Measurements from ENCODE around the gene THEMIS.
"Not testable (repeated sequence)": the region's sequence is repeated elsewhere in the genome, so short reads cannot be mapped to it uniquely, and the experiment has no call there.

THEMIS gene

GRCh38 chr6:127792616-127793015, 108.2 kb downstream of the THEMIS start:
- no peak for DNase-seq (ENCODE audit: insufficient read length)
- FAIRE-seq: no peak
- TF ChIP-seq POLR2A (IDR thresholded peaks at IDR 0.05; ENCODE audit: low read depth, low read length) (no peak), TAF1 (IDR thresholded peaks at IDR 0.05; ENCODE audit: borderline replicate concordance, low read depth, low read length) (no peak), POLR2AphosphoS5 (IDR thresholded peaks at IDR 0.05; ENCODE audit: low read depth, low read length) (no peak)

DNA sequence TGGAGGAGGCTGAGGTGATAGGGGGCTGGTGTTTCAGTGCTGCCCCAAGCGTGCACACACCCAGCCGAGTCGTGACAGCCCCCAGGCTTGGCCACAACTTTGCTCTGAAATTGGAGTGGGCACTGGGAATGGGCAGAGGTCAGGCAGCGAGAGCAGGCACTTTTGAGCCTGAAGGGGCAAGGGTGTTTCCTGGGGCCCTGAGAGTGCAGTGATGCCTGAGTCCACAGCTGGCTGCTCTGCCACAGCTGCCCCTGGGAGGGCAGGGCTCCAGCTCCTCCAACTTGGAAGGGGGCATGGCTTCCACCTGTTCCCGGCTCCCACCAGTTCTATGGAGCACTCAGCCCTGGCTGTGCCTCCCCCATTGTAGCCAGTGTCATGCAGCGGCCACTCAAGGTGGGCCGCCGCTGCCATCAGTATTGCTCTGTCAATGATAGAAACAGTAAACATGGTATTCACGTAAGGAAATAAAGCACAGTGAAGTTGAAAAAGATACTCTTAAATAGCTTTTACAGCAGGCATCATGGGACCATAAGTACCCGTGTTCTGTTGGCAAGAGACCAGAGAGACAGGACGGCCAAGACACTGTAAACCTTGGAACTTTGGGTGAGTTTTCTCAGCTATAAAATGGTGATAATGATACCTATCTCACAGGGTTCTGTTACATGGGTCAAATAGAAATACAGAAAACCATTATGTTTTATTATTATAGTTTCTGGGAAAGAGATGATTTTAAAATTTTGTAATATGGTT, 108.9 kb downstream of the THEMIS start:
- TF ChIP-seq POLR2AphosphoS5 (IDR thresholded peaks at IDR 0.05; ENCODE audit: low read depth, low read length) (no peak), POLR2A (IDR thresholded peaks at IDR 0.05; ENCODE audit: low read depth, low read length) (no peak), TAF1 (IDR thresholded peaks at IDR 0.05; ENCODE audit: borderline replicate concordance, low read depth, low read length) (no peak)
- FAIRE-seq (no peak), DNase-seq (ENCODE audit: insufficient read length) (no peak)

DNA sequence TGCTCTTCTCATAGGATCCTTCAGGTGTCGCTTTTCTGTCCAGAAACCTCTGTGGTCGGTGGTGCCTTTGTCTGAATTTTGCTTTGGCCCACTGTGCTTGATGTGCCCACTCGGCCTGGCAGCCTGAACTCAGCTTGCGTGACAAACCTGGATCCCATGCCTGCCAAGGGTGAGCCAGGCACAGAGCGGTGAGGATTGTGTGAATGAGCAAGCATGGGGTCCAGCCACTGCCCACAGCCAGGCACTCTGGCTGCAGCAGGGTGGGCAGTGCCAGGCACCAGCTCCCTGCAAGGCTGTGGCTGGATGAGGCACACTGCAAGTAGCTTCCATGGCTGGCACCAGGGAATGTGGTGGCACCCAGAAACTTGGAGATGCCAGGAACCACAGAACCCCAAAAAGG, 110.3 kb downstream of the THEMIS start:
- FAIRE-seq (no peak), DNase-seq (ENCODE audit: insufficient read length) (no peak)
- no peak for TF ChIP-seq TAF1 (IDR thresholded peaks at IDR 0.05; ENCODE audit: borderline replicate concordance, low read depth, low read length)

- FAIRE-seq: no peak
These were observed 114.7 kb downstream of the THEMIS start for GRCh38 chr6:127786109-127786508.

DNA sequence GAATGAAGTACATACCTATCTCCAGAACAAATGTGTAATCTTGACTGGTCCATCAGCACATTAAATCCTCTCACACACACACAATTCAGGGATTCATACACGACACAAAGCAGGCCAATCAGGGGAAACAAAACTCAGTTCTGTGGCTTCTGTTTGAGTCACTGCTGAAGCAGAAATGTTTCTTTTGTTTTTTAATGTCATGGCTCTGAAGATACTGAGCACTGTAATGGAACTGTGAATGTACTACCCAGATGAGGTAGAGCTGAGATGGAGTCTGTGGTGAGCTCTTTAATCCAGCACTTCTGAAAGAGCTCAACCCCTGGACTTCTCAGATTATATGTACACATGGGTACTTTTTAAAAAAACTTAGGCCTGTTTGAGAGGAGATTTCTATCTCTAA, 116.4 kb downstream of the THEMIS start:
- no peak for FAIRE-seq
- TF ChIP-seq POLR2AphosphoS5 (IDR thresholded peaks at IDR 0.05; ENCODE audit: low read depth, low read length) (no peak), POLR2A (IDR thresholded peaks at IDR 0.05; ENCODE audit: low read depth, low read length) (no peak), TAF1 (IDR thresholded peaks at IDR 0.05; ENCODE audit: borderline replicate concordance, low read depth, low read length) (no peak)
- DNase-seq (ENCODE audit: insufficient read length): no peak

More at GRCh38 chr6:127786109-127786508, 114.7 kb downstream of the THEMIS start:
- TF ChIP-seq TAF1 (IDR thresholded peaks at IDR 0.05; ENCODE audit: borderline replicate concordance, low read depth, low read length) (no peak), POLR2A (IDR thresholded peaks at IDR 0.05; ENCODE audit: low read depth, low read length) (no peak), POLR2AphosphoS5 (IDR thresholded peaks at IDR 0.05; ENCODE audit: low read depth, low read length) (no peak)
- DNase-seq (ENCODE audit: insufficient read length): no peak

- DNase-seq (ENCODE audit: insufficient read length); FAIRE-seq: not testable (repeated sequence)
These were observed 119.1 kb downstream of the THEMIS start for GRCh38 chr6:127781636-127782272.

DNA sequence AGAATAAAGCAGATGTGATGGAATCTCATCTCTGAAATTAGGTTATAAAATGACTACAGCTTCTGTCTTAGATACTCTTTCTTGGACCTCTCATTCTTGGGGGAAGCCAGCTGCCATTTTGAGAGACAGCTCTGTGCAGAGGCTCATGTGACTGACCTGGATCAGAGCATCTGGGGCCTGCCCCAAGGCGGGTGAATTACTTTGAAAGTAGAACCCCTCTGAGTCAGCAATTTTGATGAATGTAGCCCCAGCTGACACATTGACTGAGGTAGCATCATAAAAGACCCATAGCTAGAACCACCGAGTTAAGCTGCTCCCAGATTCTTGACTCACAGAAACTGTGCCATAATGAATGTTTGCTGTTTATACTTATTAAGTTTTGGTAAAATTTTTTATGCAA, 124.5 kb downstream of the THEMIS start:
- FAIRE-seq: no peak
- TF ChIP-seq POLR2A (IDR thresholded peaks at IDR 0.05; ENCODE audit: low read depth, low read length) (no peak), POLR2AphosphoS5 (IDR thresholded peaks at IDR 0.05; ENCODE audit: low read depth, low read length) (no peak), TAF1 (IDR thresholded peaks at IDR 0.05; ENCODE audit: borderline replicate concordance, low read depth, low read length) (no peak)
- no peak for DNase-seq (ENCODE audit: insufficient read length)

DNA sequence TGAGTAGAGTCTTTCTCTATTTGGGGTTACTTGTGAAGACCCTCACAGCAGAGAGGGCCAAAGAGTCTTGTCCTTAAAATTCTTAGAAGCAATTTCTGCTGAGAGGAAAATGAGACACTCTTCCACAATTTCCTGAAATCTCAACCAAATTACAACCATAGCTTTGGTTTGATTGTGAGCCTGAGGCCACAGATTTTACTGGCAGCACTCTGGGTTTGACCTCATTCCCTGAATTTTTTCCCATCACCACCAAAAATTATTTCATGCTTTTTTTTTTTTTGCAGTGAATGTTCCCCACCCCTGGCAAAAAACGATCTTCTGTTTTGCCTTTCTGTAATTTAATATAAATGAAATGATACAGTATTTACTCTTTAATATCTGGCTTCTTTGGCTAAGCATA, 125.5 kb downstream of the THEMIS start:
- TF ChIP-seq POLR2A (IDR thresholded peaks at IDR 0.05; ENCODE audit: low read depth, low read length): no peak
- TF ChIP-seq TAF1 (IDR thresholded peaks at IDR 0.05; ENCODE audit: borderline replicate concordance, low read depth, low read length): no peak
- TF ChIP-seq POLR2AphosphoS5 (IDR thresholded peaks at IDR 0.05; ENCODE audit: low read depth, low read length): no peak
- no peak for DNase-seq (ENCODE audit: insufficient read length)
- no peak for FAIRE-seq

DNA sequence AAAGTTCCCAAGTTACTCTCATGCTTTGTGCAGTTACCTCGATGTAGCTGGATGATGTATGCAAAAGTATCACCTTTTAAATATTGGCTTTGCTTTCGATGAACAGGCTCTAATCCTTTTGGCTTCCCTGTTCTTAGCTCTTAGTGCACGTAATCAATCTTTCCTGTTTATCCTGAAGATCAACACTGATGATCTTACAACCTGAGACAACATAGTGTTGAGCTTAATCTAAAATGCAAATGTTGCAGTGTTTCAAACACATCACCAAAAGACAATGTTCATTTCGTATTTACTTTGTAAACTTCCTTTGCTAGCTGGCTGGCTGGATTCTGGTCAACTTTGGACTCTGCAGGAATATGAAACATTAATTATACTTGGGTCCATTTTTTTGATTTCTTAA, 132.1 kb downstream of the THEMIS start:
- TF ChIP-seq POLR2A (IDR thresholded peaks at IDR 0.05; ENCODE audit: low read depth, low read length): no peak
- no peak for TF ChIP-seq POLR2AphosphoS5 (IDR thresholded peaks at IDR 0.05; ENCODE audit: low read depth, low read length)
- TF ChIP-seq TAF1 (IDR thresholded peaks at IDR 0.05; ENCODE audit: borderline replicate concordance, low read depth, low read length): no peak
- FAIRE-seq (no peak), DNase-seq (ENCODE audit: insufficient read length) (no peak)

- FAIRE-seq: no peak
- no peak for TF ChIP-seq POLR2A (IDR thresholded peaks at IDR 0.05; ENCODE audit: low read depth, low read length)
- no peak for TF ChIP-seq POLR2AphosphoS5 (IDR thresholded peaks at IDR 0.05; ENCODE audit: low read depth, low read length)
- no peak for TF ChIP-seq TAF1 (IDR thresholded peaks at IDR 0.05; ENCODE audit: borderline replicate concordance, low read depth, low read length)
- no peak for DNase-seq (ENCODE audit: insufficient read length)
These were observed 132.6 kb downstream of the THEMIS start for GRCh38 chr6:127768223-127768622.

- no peak for FAIRE-seq
These were observed 134.9 kb downstream of the THEMIS start for GRCh38 chr6:127765949-127766348.

DNA sequence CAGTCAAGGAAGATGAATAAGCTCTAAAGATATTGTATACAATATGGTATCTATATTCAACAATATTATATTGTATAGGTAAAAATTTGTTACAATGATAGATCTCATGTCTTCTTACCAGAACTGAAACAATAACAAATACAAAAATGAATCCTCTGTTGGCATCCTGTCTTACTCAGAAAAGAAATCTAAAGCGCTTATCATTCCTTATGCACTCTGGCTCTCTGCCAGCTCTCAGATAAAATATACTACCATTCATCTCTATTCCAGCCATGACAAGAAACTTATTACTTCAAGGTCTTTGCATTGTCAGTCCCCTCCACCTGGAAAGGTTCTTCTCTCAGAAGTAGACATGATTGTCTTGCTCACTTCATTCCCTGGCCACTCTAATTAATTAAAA, 138.6 kb downstream of the THEMIS start:
- FAIRE-seq (no peak), DNase-seq (ENCODE audit: insufficient read length) (no peak)
- TF ChIP-seq POLR2A (IDR thresholded peaks at IDR 0.05; ENCODE audit: low read depth, low read length) (no peak), TAF1 (IDR thresholded peaks at IDR 0.05; ENCODE audit: borderline replicate concordance, low read depth, low read length) (no peak)

More at GRCh38 chr6:127765949-127766348, 134.9 kb downstream of the THEMIS start:
- DNase-seq (ENCODE audit: insufficient read length): no peak
- no peak for TF ChIP-seq POLR2A (IDR thresholded peaks at IDR 0.05; ENCODE audit: low read depth, low read length)
- TF ChIP-seq TAF1 (IDR thresholded peaks at IDR 0.05; ENCODE audit: borderline replicate concordance, low read depth, low read length): no peak
- no peak for TF ChIP-seq POLR2AphosphoS5 (IDR thresholded peaks at IDR 0.05; ENCODE audit: low read depth, low read length)
